HepG2 (cell line): ENCODE results near the gene RSBN1L. TPM values are rescaled to one million over a fixed set of nuclear protein-coding genes. Genes with fewer than 3 reads are reported as not detected.

Source experiments
- ATAC-seq: fragments of 200-7000 bp; cut with Tn5 transposase; 3 replicates; pipeline ENCODE4 v1.9.1; 2020; ENCODE audit warnings: mild to moderate bottlenecking, moderate library complexity
- BruUV-seq: library from RNA; stranded (reverse); fragments of 400-500 nt; replicated peaks from 2 replicates; lab custom pipeline; 2021; lab: Mats Ljungman, UMichigan
- CTCF ChIA-PET: fragments of 300-600 bp; formaldehyde crosslinking; extraction: SDS; loops from one replicate; lab custom pipeline; 2021; ENCODE audit warnings: low total read pairs, inconsistent platforms, low intra/inter-chr PET ratio; lab: Yijun Ruan, JAX
- POLR2A ChIA-PET: fragments of 350-600 bp; sonication (Branson Sonifier 250); formaldehyde crosslinking; loops from one replicate; lab custom pipeline; 2020; ENCODE audit warnings: antibody characterized with exemption, inconsistent platforms; lab: Yijun Ruan, JAX
- DNase-seq: peaks from one replicate; pipeline ENCODE4 v3.0.0-alpha.2; 2015; ENCODE audit warnings: low spot score
- FAIRE-seq: peaks from 3 replicates; lab custom pipeline; 2011; peaks lifted over from hg19 to GRCh38; lab: Jason Lieb, UNC
- H2AFZ ChIP-seq: one replicate; pipeline ENCODE4 v1.6.1; 2011; ENCODE audit warnings: low read length, inconsistent platforms
- H3K27ac ChIP-seq: fragments of 300-600 bp; 3 replicates; pipeline ENCODE4 v1.8.0; 2011; ENCODE audit warnings: mixed run types, mild to moderate bottlenecking, mixed read lengths, low read length, inconsistent platforms; ENCODE audit not compliant: insufficient read depth; ENCODE audit errors: extremely low read length
- H3K27me3 ChIP-seq, 2 experiments: fragments of 200-600 bp in 1 of 2; 2 replicates in 1 of 2; 3 replicates in 1 of 2; pipeline versions ENCODE4 v1.6.0 to v1.8.0; 2011; ENCODE audit warnings: low read length in 2 of 2, mild to moderate bottlenecking in 2 of 2, moderate library complexity in 2 of 2, inconsistent platforms in 1 of 2; ENCODE audit not compliant: insufficient read depth in 2 of 2, control insufficient read depth in 1 of 2
- H3K36me3 ChIP-seq, 2 experiments: fragments of 200-600 bp in 1 of 2; replicated peaks in 1 of 2; 2 replicates in 1 of 2; 3 replicates in 1 of 2; pipeline versions ENCODE4 v1.5.1 to v1.8.0; 2011; ENCODE audit warnings: low read length in 2 of 2, inconsistent platforms in 1 of 2; ENCODE audit not compliant: insufficient read depth in 2 of 2, control insufficient read depth in 1 of 2
- H3K4me1 ChIP-seq: 2 replicates; pipeline ENCODE4 v1.5.1; 2012; ENCODE audit warnings: low read length, inconsistent platforms; ENCODE audit not compliant: insufficient read depth
- H3K4me2 ChIP-seq: 2 replicates; pipeline ENCODE4 v1.6.0; 2011; ENCODE audit warnings: low read depth, low read length, inconsistent platforms
- H3K4me3 ChIP-seq, 3 experiments: fragments of 200-600 bp in 1 of 3; sonication (generic), shearing (Covaris generic) in 1 of 3; replicated peaks in 1 of 3; 2 replicates each; pipeline ENCODE4 v1.5.1; 2011 to 2016; ENCODE audit warnings: low read length in 3 of 3, inconsistent platforms in 2 of 3, low read depth in 2 of 3, mild to moderate bottlenecking in 2 of 3, control low read depth in 1 of 3, mixed read lengths in 1 of 3; ENCODE audit not compliant: insufficient read depth in 1 of 3
- H3K79me2 ChIP-seq: one replicate; pipeline ENCODE4 v1.6.1; 2011; ENCODE audit warnings: low read length, inconsistent platforms; ENCODE audit not compliant: insufficient read depth
- H3K9ac ChIP-seq: 2 replicates; pipeline ENCODE4 v1.6.0; 2011; ENCODE audit warnings: mild to moderate bottlenecking, low read depth, low read length, inconsistent platforms; ENCODE audit not compliant: insufficient read depth
- H3K9me3 ChIP-seq: 2 replicates; pipeline ENCODE4 v1.5.1; 2012; ENCODE audit warnings: mild to moderate bottlenecking, low read length
- H4K20me1 ChIP-seq: 2 replicates; pipeline ENCODE4 v1.6.0; 2011; ENCODE audit warnings: inconsistent platforms, mild to moderate bottlenecking, low read length, moderate library complexity; ENCODE audit not compliant: insufficient read depth
- DNMT1 ChIP-seq: sonication (generic); formaldehyde crosslinking; IDR thresholded peaks from 2 replicates; pipeline ENCODE4 v1.5.1; 2020; ENCODE audit warnings: mild to moderate bottlenecking, missing genetic modification reagents
- GFI1 ChIP-seq: sonication (generic); formaldehyde crosslinking; IDR thresholded peaks from 2 replicates; pipeline ENCODE4 v1.5.0; 2020; ENCODE audit warnings: missing genetic modification reagents, mild to moderate bottlenecking, borderline replicate concordance
- HNF4A ChIP-seq: sonication (generic); formaldehyde crosslinking; IDR thresholded peaks from 2 replicates; pipeline ENCODE4 v1.4.0; 2020; ENCODE audit warnings: missing genetic modification reagents
- TEAD3 ChIP-seq: optimal IDR thresholded peaks from 2 replicates; pipeline ENCODE3; 2016; ENCODE audit warnings: borderline replicate concordance
- ZNF281 ChIP-seq: sonication (generic); formaldehyde crosslinking; IDR thresholded peaks from 2 replicates; pipeline ENCODE4 v1.4.0; 2020; ENCODE audit warnings: missing genetic modification reagents, borderline replicate concordance
- WGBS: methylation state at CpG from one replicate; pipeline ENCODE4 v1.1.6; 2017; ENCODE audit warnings: low lambda C conversion rate; 5-methylcytosine and 5-hydroxymethylcytosine counted together
- in situ Hi-C: cut with HindIII; loops from 2 replicates; pipeline ENCODE4 v1.10.0; 2017; ENCODE audit warnings: low pct_unique_long_range_greater_than_20kb; ENCODE audit not compliant: extremely low pct_ligation_motif_present
- intact Hi-C: fragments of 100-400 bp; cut with micrococcal nuclease; formaldehyde crosslinking; loops from one replicate; pipeline ENCODE4 v1.10.0; 2022; ENCODE audit not compliant: unreplicated experiment
- polyA plus RNA-seq, 8 experiments: library from polyadenylated mRNA; depleted of rRNA in 3 of 8; stranded (reverse) in 7 of 8; unstranded in 1 of 8; fragments of >200 nt; fragmentation: Illumina TruSeq in 4 of 8; extraction: Trizol in 4 of 8; gene quantifications; 2 replicates each; pipeline versions ENCODE4 v1.2.1 to v1.2.3, GENCODE V29; 2011 to 2016; ENCODE audit warnings: low read depth in 4 of 8, missing spikeins in 1 of 8, mixed read lengths in 1 of 8; ENCODE audit not compliant: insufficient read depth in 1 of 8
- total RNA-seq, 5 experiments: library from RNA; depleted of rRNA; stranded (reverse); fragments of >200 nt; fragmentation: Illumina TruSeq; extraction: Trizol; gene quantifications; 2 replicates each; pipeline ENCODE4 v1.2.3, GENCODE V29; 2016; ENCODE audit warnings: low read depth in 1 of 5

The RSBN1L gene
- total and polyA plus RNA-seq, 2 of the 13 experiments (the other 11 are each of a cell fraction or from before 2014, with no cell fraction given): 7.7 to 21.3 TPM

DNA sequence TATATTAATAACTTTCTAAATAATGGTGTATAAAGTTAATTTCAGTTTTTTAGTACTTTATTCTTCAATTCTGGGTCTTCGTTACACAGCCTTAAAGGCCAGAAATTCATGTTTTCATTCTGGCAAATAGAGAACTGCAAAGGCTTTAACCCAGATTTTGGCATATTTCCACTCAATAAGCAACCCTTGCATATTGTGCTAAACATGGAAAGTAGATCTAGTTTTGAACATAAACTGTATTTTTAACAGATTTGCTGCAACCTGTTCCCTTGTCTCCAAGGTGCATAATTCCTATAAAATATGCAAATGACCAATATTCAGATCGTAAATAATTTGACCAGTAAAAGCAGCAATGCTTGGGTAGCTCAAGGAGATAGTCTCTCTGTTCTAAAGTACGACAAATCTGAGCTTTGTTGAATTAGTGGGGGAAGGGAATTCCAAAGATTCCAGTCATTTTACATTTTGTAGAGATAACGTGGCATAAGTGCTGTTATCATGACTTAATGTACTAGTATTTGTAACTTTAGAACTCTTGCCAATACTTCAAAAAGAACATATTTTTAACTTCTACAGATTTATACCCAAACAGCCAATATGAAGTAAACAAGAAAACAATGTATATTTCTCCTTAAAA is 46.4 kb upstream of the RSBN1L start:
- Histone ChIP-seq H4K20me1 (no peaks in the 10 kb centered on the region), H3K4me2 (no peak overlapping the region), H3K27me3 (no peaks in the 10 kb centered on the region), H3K9me3 (no peaks in the 10 kb centered on the region), H3K4me1 (peaks cover 15% of the 10 kb centered on the region), H3K36me3 (peaks cover 0 to 10% of the 10 kb centered on the region in 2 experiments; a peak in 2 of 5 replicates), H2AFZ (no peak overlapping the region), H3K27ac (no peak overlapping the region), H3K9ac (no peak overlapping the region), H3K4me3 (no peak overlapping the region), H3K79me2 (no peaks in the 10 kb centered on the region)
- DNase-seq (peak; percentile 65), FAIRE-seq (no peak), ATAC-seq (peak; percentile 25; the same call in 2 of the 3 replicates)
- TF ChIP-seq DNMT1 (CRISPR knock-in tag) (no peak), ZNF281 (peak; percentile 78), GFI1 (CRISPR knock-in tag) (peak; percentile 86), HNF4A (0 out of 2 replicates have a peak, but pooled peaks have one; percentile 5), TEAD3 (CRISPR knock-in tag) (peak; percentile 60)
- ChIA-PET CTCF (no interaction called here), POLR2A (no interaction called here)
- no TSS peak for BruUV-seq
- in situ Hi-C loops: no loop called here
- intact Hi-C loops: loop anchor here (10.0 kb wide), 1 partner anchor 245 kb away; no protein-coding TSS in a partner anchor
- WGBS: 62% methylated on average over 4 of the region's 4 CpGs
